ENCODE results near the gene NFIB. TPM values are rescaled to one million over a fixed set of nuclear protein-coding genes. Genes with fewer than 3 reads are reported as not detected.

NFIB gene
- total RNA-seq, 1 experiment from 2014 or later: 14.3 TPM

GRCh38 chr9:14185016-14185415 lies 128.9 kb downstream of the NFIB start:
- H3K36me3 Mint-ChIP-seq (ENCODE audit: insufficient read depth in 1 of 3, low read depth in 3 of 3): no peaks in the 10 kb centered on the region; a peak in 1 of 7 replicates
- Histone ChIP-seq H3K79me1 (ENCODE audit: insufficient read depth, low read depth, low read length, poor library complexity, severe bottlenecking) (no peaks in the 10 kb centered on the region), H3K23me2 (ENCODE audit: insufficient read length, low read depth, low read length, poor library complexity, severe bottlenecking) (no peaks in the 10 kb centered on the region), H4K5ac (ENCODE audit: insufficient read length, low read depth, low read length) (no peak overlapping the region), H3K23ac (ENCODE audit: insufficient read length, low read depth, low read length) (no peak overlapping the region), H3K4me1 (ENCODE audit: insufficient read depth, low read length) (no peaks in the 10 kb centered on the region), H2AFZ (ENCODE audit: low read length) (no peak overlapping the region), H3K79me2 (ENCODE audit: insufficient read depth, low read length) (no peaks in the 10 kb centered on the region), H2AK5ac (ENCODE audit: insufficient read length, low read length) (no peak overlapping the region), H3K9me3 (ENCODE audit: control insufficient read depth, low read depth, low read length) (no peaks in the 10 kb centered on the region), H3K4ac (ENCODE audit: low read depth, low read length) (no peak overlapping the region), H3T11ph (ENCODE audit: low read length) (no peak overlapping the region), H3K14ac (ENCODE audit: insufficient read depth, low read length) (no peak overlapping the region), H3K56ac (ENCODE audit: insufficient read length, low read depth, low read length) (no peak overlapping the region), H3K18ac (ENCODE audit: insufficient read length, low read depth, low read length) (no peak overlapping the region), H4K20me1 (ENCODE audit: control insufficient read depth, insufficient read depth, insufficient read length) (no peaks in the 10 kb centered on the region), H2BK20ac (ENCODE audit: low read depth, low read length, poor library complexity, severe bottlenecking) (no peak overlapping the region), H3K27ac (ENCODE audit: insufficient read length, low read depth, low read length) (no peak overlapping the region), H4K91ac (ENCODE audit: insufficient read length, low read depth, low read length) (no peak overlapping the region), H3K4me2 (ENCODE audit: insufficient read depth, insufficient read length, low read length) (no peak overlapping the region), H2BK120ac (ENCODE audit: low read depth, low read length, poor library complexity, severe bottlenecking) (no peak overlapping the region), H2BK12ac (ENCODE audit: insufficient read length, low read depth, low read length) (no peak overlapping the region), H2BK15ac (ENCODE audit: low read depth, low read length) (no peak overlapping the region), H4K8ac (replicated peaks; ENCODE audit: insufficient read length, low read depth, low read length) (no peak overlapping the region), H3K9ac (ENCODE audit: extremely low read depth, insufficient read length, low read length) (no peak overlapping the region), H2BK5ac (ENCODE audit: insufficient read length, low read length) (no peak overlapping the region), H3K27me3 (ENCODE audit: insufficient read depth, low read length) (no peaks in the 10 kb centered on the region)
- no peaks in the 10 kb centered on the region for H3K9me3 Mint-ChIP-seq
- H3K4me1 Mint-ChIP-seq: peaks cover 16 to 17% of the 10 kb centered on the region in 2 experiments
- no peak overlapping the region for H3K4me3 Mint-ChIP-seq
- no CpG with 5 or more reads among the region's 2 CpGs for WGBS (ENCODE audit: extremely low coverage, insufficient read length, low lambda C conversion rate)
- H3K27me3 Mint-ChIP-seq (ENCODE audit: low read depth): no peaks in the 10 kb centered on the region
- TF ChIP-seq CTCF (conservative IDR thresholded peaks at IDR 0.05): no peak
- H3K27ac Mint-ChIP-seq: no peak overlapping the region
- DNase-seq: no peak

All from H9 (cell line).